Measurements from ENCODE around the gene CPLANE2. TPM values are rescaled to one million over a fixed set of nuclear protein-coding genes. Genes with fewer than 3 reads are reported as not detected.

CPLANE2 gene
- total RNA-seq, 1 donor = 13.0 TPM

GRCh38 chr1:16204634-16205333 is 32.2 kb downstream of the CPLANE2 start:
- peak; percentile 26 for DNase-seq (ENCODE audit: low read depth)
- H3K4me3 ChIP-seq (ENCODE audit: low read depth, low read length) = no peak overlapping the region
- peak; percentile 56 for TF ChIP-seq CTCF (IDR thresholded peaks at IDR 0.05; ENCODE audit: insufficient read depth, low read depth, low read length)

DNA sequence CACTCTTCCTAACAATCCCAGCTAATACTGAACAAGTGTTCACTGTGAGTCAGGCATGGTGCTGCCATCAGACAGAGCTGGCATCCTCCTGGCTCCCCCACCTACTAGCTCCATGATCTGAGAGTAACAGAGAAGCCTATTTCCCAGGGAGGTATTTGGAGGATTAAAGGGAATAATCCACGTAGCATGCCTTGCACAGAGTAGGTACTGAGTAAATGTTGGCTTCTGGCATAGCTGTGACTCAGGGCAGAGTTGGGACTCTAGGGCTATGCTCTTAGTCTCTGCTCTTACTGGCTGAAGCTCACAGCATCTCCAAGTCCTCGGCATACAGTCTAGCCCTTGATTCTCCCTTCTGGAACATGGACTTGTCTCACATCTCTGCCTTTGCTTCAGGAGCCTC is 32.8 kb downstream of the CPLANE2 start:
- no peak overlapping the region for H3K4me3 ChIP-seq (ENCODE audit: low read depth, low read length)
- no peak for DNase-seq (ENCODE audit: low read depth)
- TF ChIP-seq CTCF (IDR thresholded peaks at IDR 0.05; ENCODE audit: insufficient read depth, low read depth, low read length) = no peak

DNA sequence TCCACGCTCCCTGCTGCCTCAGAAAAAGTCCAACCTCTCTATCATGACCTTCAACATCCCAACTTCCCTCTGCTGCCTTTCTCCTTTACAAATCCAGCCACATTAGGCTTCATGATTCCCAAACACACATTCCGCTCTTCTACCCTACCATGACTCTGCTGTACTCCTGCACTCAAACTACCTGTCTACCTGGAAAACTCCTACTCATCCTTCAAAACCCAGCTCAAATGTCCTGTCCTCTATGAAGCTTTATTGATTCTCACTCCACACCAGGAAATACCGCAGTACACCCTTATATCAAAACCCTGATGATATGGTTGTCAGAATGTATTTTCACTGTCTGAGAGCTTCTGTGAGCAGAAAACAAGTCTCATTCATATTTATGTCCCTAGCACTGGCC is 33.4 kb downstream of the CPLANE2 start:
- no peak for DNase-seq (ENCODE audit: low read depth)
- TF ChIP-seq CTCF (IDR thresholded peaks at IDR 0.05; ENCODE audit: insufficient read depth, low read depth, low read length) = no peak
- H3K4me3 ChIP-seq (ENCODE audit: low read depth, low read length) = no peak overlapping the region

- TF ChIP-seq CTCF (IDR thresholded peaks at IDR 0.05; ENCODE audit: insufficient read depth, low read depth, low read length) = no peak
- DNase-seq (ENCODE audit: low read depth) = no peak
- H3K4me3 ChIP-seq (ENCODE audit: low read depth, low read length) = no peak overlapping the region
Observed at GRCh38 chr1:16202281-16203210, 34.4 kb downstream of the CPLANE2 start.

DNA sequence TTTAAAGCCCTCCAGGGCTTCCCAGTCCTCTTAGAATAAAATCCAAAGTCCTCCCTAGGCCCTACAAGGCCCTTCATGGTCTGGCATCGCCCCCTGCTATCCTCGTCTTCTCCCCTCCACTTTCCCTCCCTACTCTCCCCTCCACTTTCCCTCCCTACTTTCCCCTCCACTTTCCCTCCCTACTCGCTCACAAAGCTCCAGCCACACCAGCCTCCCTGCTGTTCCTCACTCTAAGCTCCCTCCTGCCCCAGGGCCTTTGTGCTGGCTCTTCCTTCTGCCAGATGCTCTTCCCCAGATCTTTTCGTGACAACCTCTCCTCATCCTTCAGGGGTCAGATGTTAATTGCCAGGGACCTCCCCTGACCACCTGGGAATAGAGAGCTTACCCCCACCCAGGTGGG is 37.3 kb downstream of the CPLANE2 start:
- no peak overlapping the region for H3K4me3 ChIP-seq (ENCODE audit: low read depth, low read length)
- DNase-seq (ENCODE audit: low read depth) = no peak
- TF ChIP-seq CTCF (IDR thresholded peaks at IDR 0.05; ENCODE audit: insufficient read depth, low read depth, low read length) = no peak

GRCh38 chr1:16199157-16199501 is 37.9 kb downstream of the CPLANE2 start:
- DNase-seq (ENCODE audit: low read depth) = no peak
- TF ChIP-seq CTCF (IDR thresholded peaks at IDR 0.05; ENCODE audit: insufficient read depth, low read depth, low read length) = no peak
- H3K4me3 ChIP-seq (ENCODE audit: low read depth, low read length) = no peak overlapping the region
